ENCODE results near the gene CDHR3.

CDHR3 gene

DNA sequence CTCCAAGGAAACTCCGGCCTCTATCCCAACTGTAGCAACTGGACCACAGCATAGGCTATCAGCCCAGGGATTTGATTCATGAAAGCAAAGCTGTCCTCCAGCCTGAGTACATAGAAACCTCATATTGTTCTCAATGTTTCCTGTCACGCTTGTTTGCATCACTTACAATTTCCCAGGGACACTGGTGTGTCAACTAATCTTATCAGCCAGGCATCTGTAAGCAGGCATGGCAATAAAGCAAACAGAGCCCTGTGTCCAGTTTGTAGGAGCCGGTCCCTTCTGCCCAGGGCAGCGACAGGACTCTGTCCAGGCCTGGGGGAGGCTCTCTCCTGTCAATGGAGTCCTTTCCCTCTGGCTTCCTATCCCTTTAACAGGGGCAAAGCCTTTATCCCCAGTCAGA, 23.0 kb upstream of the CDHR3 start:
- DNase-seq: no peak
- no peaks in the 10 kb centered on the region for H3K27me3 ChIP-seq (ENCODE audit: insufficient read depth, low read length, poor library complexity)
- WGBS (ENCODE audit: extremely low coverage, insufficient coverage, low lambda C conversion rate): no CpG with 5 or more reads among the region's 4 CpGs
- H3K27ac ChIP-seq (ENCODE audit: low read depth, low read length): peak overlapping the region; percentile 17
- H3K23ac ChIP-seq (ENCODE audit: low read length): no peak overlapping the region
- no peaks in the 10 kb centered on the region for H3K79me1 ChIP-seq (ENCODE audit: low read length)
- peaks cover 9% of the 10 kb centered on the region for H3K4me1 ChIP-seq (ENCODE audit: control insufficient read depth, low read depth, low read length)
- H2AK5ac ChIP-seq (ENCODE audit: low read length): peak overlapping the region; percentile 14
- H3K4me2 ChIP-seq (ENCODE audit: low read length): no peak overlapping the region
- no peak overlapping the region for H3K9ac ChIP-seq (ENCODE audit: low read length)
- no peaks in the 10 kb centered on the region for H3K79me2 ChIP-seq (ENCODE audit: control insufficient read depth, insufficient read depth, low read length)
- H3K4ac ChIP-seq (ENCODE audit: low read depth, low read length): no peak overlapping the region
- peak overlapping the region; percentile 17 for H3K56ac ChIP-seq (ENCODE audit: low read length)
- no peak overlapping the region for H2BK120ac ChIP-seq (ENCODE audit: low read depth, low read length)
- no peaks in the 10 kb centered on the region for H3K36me3 ChIP-seq (ENCODE audit: control insufficient read depth, insufficient read depth, low read length)
- H2BK5ac ChIP-seq (ENCODE audit: low read length): no peak overlapping the region
- no peak overlapping the region for H4K5ac ChIP-seq (ENCODE audit: low read length)
- no peak overlapping the region for H3K18ac ChIP-seq (ENCODE audit: low read length)
- H3K4me3 ChIP-seq (ENCODE audit: low read length): no peak overlapping the region
- no peak overlapping the region for H2BK15ac ChIP-seq (replicated peaks; ENCODE audit: low read depth)
- no peak overlapping the region for H4K8ac ChIP-seq (ENCODE audit: low read depth, low read length)

DNA sequence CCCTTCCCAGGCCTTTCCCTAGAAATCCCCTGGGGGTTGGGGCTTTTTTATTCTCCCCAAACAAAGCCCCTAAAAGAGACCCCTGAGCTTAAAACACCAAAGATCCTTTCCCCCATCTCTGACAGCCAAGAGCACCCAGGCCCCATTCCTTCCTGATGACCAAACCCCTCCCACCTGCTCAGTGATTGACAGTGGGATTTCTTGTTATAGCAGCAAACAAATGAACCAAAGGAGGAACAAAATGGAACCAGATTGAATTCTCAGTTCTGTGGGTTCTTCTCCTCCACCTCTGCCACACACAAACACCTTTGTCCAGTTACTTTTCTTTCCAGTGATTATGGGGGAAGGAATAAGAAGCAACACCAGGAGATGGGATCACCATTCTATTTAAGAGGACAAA, 21.5 kb upstream of the CDHR3 start:
- H3K23ac ChIP-seq (ENCODE audit: low read length): no peak overlapping the region
- no peak overlapping the region for H3K4ac ChIP-seq (ENCODE audit: low read depth, low read length)
- no peak overlapping the region for H3K4me2 ChIP-seq (ENCODE audit: low read length)
- no peak overlapping the region for H2BK120ac ChIP-seq (ENCODE audit: low read depth, low read length)
- no peaks in the 10 kb centered on the region for H3K27me3 ChIP-seq (ENCODE audit: insufficient read depth, low read length, poor library complexity)
- H3K18ac ChIP-seq (ENCODE audit: low read length): no peak overlapping the region
- no peak overlapping the region for H3K9ac ChIP-seq (ENCODE audit: low read length)
- DNase-seq: no peak
- no peak overlapping the region for H3K4me3 ChIP-seq (ENCODE audit: low read length)
- H4K5ac ChIP-seq (ENCODE audit: low read length): no peak overlapping the region
- H3K79me2 ChIP-seq (ENCODE audit: control insufficient read depth, insufficient read depth, low read length): no peaks in the 10 kb centered on the region
- H3K79me1 ChIP-seq (ENCODE audit: low read length): no peaks in the 10 kb centered on the region
- no peaks in the 10 kb centered on the region for H3K36me3 ChIP-seq (ENCODE audit: control insufficient read depth, insufficient read depth, low read length)
- H3K4me1 ChIP-seq (ENCODE audit: control insufficient read depth, low read depth, low read length): peaks cover 9% of the 10 kb centered on the region
- no peak overlapping the region for H2BK5ac ChIP-seq (ENCODE audit: low read length)
- no peak overlapping the region for H4K8ac ChIP-seq (ENCODE audit: low read depth, low read length)
- H3K56ac ChIP-seq (ENCODE audit: low read length): no peak overlapping the region
- H2AK5ac ChIP-seq (ENCODE audit: low read length): no peak overlapping the region
- no peak overlapping the region for H2BK15ac ChIP-seq (replicated peaks; ENCODE audit: low read depth)
- no peak overlapping the region for H3K27ac ChIP-seq (ENCODE audit: low read depth, low read length)

DNA sequence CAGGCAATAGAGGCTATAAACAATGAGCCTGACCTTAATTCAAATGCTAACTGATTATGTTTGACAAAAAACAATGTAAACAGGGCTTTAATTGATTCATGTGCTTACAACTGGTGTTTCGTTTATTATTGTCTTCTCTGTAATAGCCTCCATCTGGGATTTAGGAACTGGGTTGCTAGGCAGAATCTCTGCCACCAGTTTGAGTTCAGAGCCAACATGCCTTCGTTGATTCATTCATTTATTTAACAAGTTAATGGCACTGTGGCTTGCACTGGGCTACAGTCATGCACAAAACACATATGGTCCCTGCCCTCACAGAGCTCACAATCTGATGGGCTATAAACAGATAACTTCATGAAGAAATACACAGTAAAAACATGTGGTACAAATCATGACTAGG, 19.6 kb upstream of the CDHR3 start:
- Histone ChIP-seq H2AK5ac (ENCODE audit: low read length) (no peak overlapping the region), H2BK5ac (ENCODE audit: low read length) (no peak overlapping the region), H3K4ac (ENCODE audit: low read depth, low read length) (no peak overlapping the region), H3K56ac (ENCODE audit: low read length) (no peak overlapping the region), H3K4me1 (ENCODE audit: control insufficient read depth, low read depth, low read length) (peaks cover 9% of the 10 kb centered on the region), H3K4me3 (ENCODE audit: low read length) (no peak overlapping the region), H3K27ac (ENCODE audit: low read depth, low read length) (no peak overlapping the region), H3K4me2 (ENCODE audit: low read length) (no peak overlapping the region), H3K18ac (ENCODE audit: low read length) (no peak overlapping the region), H3K23ac (ENCODE audit: low read length) (no peak overlapping the region), H2BK15ac (replicated peaks; ENCODE audit: low read depth) (no peak overlapping the region), H3K36me3 (ENCODE audit: control insufficient read depth, insufficient read depth, low read length) (no peaks in the 10 kb centered on the region), H3K79me1 (ENCODE audit: low read length) (no peaks in the 10 kb centered on the region), H4K5ac (ENCODE audit: low read length) (no peak overlapping the region), H4K8ac (ENCODE audit: low read depth, low read length) (no peak overlapping the region), H2BK120ac (ENCODE audit: low read depth, low read length) (no peak overlapping the region), H3K79me2 (ENCODE audit: control insufficient read depth, insufficient read depth, low read length) (no peaks in the 10 kb centered on the region), H3K9ac (ENCODE audit: low read length) (no peak overlapping the region), H3K27me3 (ENCODE audit: insufficient read depth, low read length, poor library complexity) (no peaks in the 10 kb centered on the region)
- WGBS (ENCODE audit: extremely low coverage, insufficient coverage, low lambda C conversion rate): no CpG with 5 or more reads among the region's 2 CpGs
- DNase-seq: no peak

DNA sequence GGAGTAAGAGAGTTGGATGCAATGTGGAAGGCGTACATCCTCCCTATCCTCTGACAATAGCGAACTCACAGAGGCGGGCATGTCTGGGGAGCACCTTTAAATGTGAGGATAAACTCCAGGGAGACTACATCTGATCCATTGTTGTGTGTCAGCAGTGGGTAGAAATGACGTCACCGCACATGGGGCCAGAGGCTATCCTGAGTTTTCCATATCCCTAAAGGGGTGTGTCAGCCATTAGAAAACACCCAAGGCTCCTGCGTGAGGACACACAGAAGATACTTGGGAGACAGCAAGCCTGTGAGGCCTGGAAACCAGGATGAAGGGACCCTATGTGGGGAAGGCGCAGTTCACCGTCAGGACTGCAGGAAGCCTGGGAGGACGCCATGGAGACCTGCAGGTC, 17.2 kb upstream of the CDHR3 start:
- no peak overlapping the region for H3K23ac ChIP-seq (ENCODE audit: low read length)
- H3K79me2 ChIP-seq (ENCODE audit: control insufficient read depth, insufficient read depth, low read length): no peaks in the 10 kb centered on the region
- no peak overlapping the region for H3K27ac ChIP-seq (ENCODE audit: low read depth, low read length)
- H3K4ac ChIP-seq (ENCODE audit: low read depth, low read length): no peak overlapping the region
- H3K4me2 ChIP-seq (ENCODE audit: low read length): no peak overlapping the region
- H3K4me3 ChIP-seq (ENCODE audit: low read length): no peak overlapping the region
- H2BK120ac ChIP-seq (ENCODE audit: low read depth, low read length): no peak overlapping the region
- WGBS (ENCODE audit: extremely low coverage, insufficient coverage, low lambda C conversion rate): no CpG with 5 or more reads among the region's 9 CpGs
- no peak overlapping the region for H3K56ac ChIP-seq (ENCODE audit: low read length)
- no peak overlapping the region for H4K5ac ChIP-seq (ENCODE audit: low read length)
- no peak overlapping the region for H3K18ac ChIP-seq (ENCODE audit: low read length)
- no peaks in the 10 kb centered on the region for H3K36me3 ChIP-seq (ENCODE audit: control insufficient read depth, insufficient read depth, low read length)
- H3K27me3 ChIP-seq (ENCODE audit: insufficient read depth, low read length, poor library complexity): no peaks in the 10 kb centered on the region
- H3K9ac ChIP-seq (ENCODE audit: low read length): no peak overlapping the region
- no peak overlapping the region for H2AK5ac ChIP-seq (ENCODE audit: low read length)
- no peaks in the 10 kb centered on the region for H3K79me1 ChIP-seq (ENCODE audit: low read length)
- H4K8ac ChIP-seq (ENCODE audit: low read depth, low read length): no peak overlapping the region
- no peaks in the 10 kb centered on the region for H3K4me1 ChIP-seq (ENCODE audit: control insufficient read depth, low read depth, low read length)
- DNase-seq: no peak
- no peak overlapping the region for H2BK5ac ChIP-seq (ENCODE audit: low read length)
- no peak overlapping the region for H2BK15ac ChIP-seq (replicated peaks; ENCODE audit: low read depth)

DNA sequence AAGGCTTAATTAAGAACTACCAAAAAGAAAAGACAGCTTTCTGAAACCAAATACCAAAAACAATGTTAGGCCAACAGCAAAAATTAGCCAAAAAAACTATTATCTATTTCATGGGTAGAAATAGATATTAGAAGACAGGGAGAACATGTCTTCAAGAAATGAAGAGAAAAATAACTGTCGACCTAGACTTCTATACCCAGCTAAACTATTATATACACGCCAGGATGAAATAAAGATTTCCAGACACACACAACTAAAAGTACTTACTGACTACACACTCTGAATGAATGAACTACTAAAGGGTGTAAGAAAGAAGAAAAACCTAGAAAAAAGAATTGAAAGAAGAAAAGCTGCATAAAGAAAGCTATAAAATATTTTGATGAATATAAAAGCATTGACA, 11.5 kb upstream of the CDHR3 start:
- H3K4me1 ChIP-seq (ENCODE audit: control insufficient read depth, low read depth, low read length): no peaks in the 10 kb centered on the region
- no CpG with 5 or more reads among the region's 2 CpGs for WGBS (ENCODE audit: extremely low coverage, insufficient coverage, low lambda C conversion rate)

DNA sequence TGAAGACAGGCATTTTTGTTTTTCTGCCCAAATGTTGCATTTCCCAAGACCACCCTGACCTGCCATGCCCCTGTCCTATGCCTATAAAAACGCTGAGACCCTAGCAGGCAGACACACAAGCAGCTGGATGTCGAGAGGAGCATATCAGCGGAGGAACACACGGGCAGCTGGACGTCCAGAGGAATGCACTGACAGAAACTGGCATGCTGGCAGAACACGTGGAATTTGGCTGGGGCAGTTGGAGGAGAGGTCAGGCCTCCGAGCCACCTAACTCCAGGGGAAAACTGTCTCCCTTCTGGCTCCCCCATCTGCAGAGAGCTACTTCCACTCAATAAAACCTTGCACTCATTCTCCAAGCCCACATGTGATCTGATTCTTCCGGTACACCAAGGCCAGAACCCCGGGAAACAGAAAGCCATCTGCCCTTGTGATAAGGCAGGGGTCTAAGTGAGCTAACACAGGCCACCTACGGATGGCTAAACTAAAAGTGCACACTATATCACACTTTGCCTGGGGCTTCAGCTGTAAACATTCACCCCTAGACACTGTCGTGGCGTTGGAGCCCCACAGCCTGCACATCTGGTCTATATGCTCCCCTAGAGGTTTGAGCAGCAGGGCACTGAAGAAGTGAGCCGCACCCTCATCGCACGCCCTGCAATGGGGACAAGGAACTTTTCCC, 10.0 kb upstream of the CDHR3 start:
- no peak overlapping the region for H3K4me2 ChIP-seq (ENCODE audit: low read length)
- no peak overlapping the region for H3K4me3 ChIP-seq (ENCODE audit: low read length)
- no peaks in the 10 kb centered on the region for H3K36me3 ChIP-seq (ENCODE audit: control insufficient read depth, insufficient read depth, low read length)
- no peak overlapping the region for H3K9ac ChIP-seq (ENCODE audit: low read length)
- DNase-seq: no peak
- no peak overlapping the region for H2BK120ac ChIP-seq (ENCODE audit: low read depth, low read length)
- H3K4me1 ChIP-seq (ENCODE audit: control insufficient read depth, low read depth, low read length): no peaks in the 10 kb centered on the region
- no peak overlapping the region for H3K23ac ChIP-seq (ENCODE audit: low read length)
- H2BK15ac ChIP-seq (replicated peaks; ENCODE audit: low read depth): no peak overlapping the region
- H2BK5ac ChIP-seq (ENCODE audit: low read length): no peak overlapping the region
- no peak overlapping the region for H3K18ac ChIP-seq (ENCODE audit: low read length)
- no peak overlapping the region for H4K8ac ChIP-seq (ENCODE audit: low read depth, low read length)
- no peaks in the 10 kb centered on the region for H3K27me3 ChIP-seq (ENCODE audit: insufficient read depth, low read length, poor library complexity)
- WGBS (ENCODE audit: extremely low coverage, insufficient coverage, low lambda C conversion rate): no CpG with 5 or more reads among the region's 15 CpGs
- H3K27ac ChIP-seq (ENCODE audit: low read depth, low read length): no peak overlapping the region
- no peak overlapping the region for H3K4ac ChIP-seq (ENCODE audit: low read depth, low read length)
- no peaks in the 10 kb centered on the region for H3K79me1 ChIP-seq (ENCODE audit: low read length)
- H4K5ac ChIP-seq (ENCODE audit: low read length): no peak overlapping the region
- H3K79me2 ChIP-seq (ENCODE audit: control insufficient read depth, insufficient read depth, low read length): no peaks in the 10 kb centered on the region
- H2AK5ac ChIP-seq (ENCODE audit: low read length): no peak overlapping the region
- H3K56ac ChIP-seq (ENCODE audit: low read length): no peak overlapping the region

More for the DNA sequence above, 11.5 kb upstream of the CDHR3 start:
- H3K4me3 ChIP-seq (ENCODE audit: low read length): no peak overlapping the region
- H3K56ac ChIP-seq (ENCODE audit: low read length): no peak overlapping the region
- no peaks in the 10 kb centered on the region for H3K79me1 ChIP-seq (ENCODE audit: low read length)
- H3K79me2 ChIP-seq (ENCODE audit: control insufficient read depth, insufficient read depth, low read length): no peaks in the 10 kb centered on the region
- H3K23ac ChIP-seq (ENCODE audit: low read length): no peak overlapping the region
- no peak overlapping the region for H3K18ac ChIP-seq (ENCODE audit: low read length)
- H3K27me3 ChIP-seq (ENCODE audit: insufficient read depth, low read length, poor library complexity): no peaks in the 10 kb centered on the region
- no peak overlapping the region for H4K5ac ChIP-seq (ENCODE audit: low read length)
- H2BK5ac ChIP-seq (ENCODE audit: low read length): no peak overlapping the region
- no peak for DNase-seq
- H2BK120ac ChIP-seq (ENCODE audit: low read depth, low read length): no peak overlapping the region
- H3K36me3 ChIP-seq (ENCODE audit: control insufficient read depth, insufficient read depth, low read length): no peaks in the 10 kb centered on the region
- no peak overlapping the region for H3K4me2 ChIP-seq (ENCODE audit: low read length)
- no peak overlapping the region for H2AK5ac ChIP-seq (ENCODE audit: low read length)
- H3K27ac ChIP-seq (ENCODE audit: low read depth, low read length): no peak overlapping the region
- H3K4ac ChIP-seq (ENCODE audit: low read depth, low read length): no peak overlapping the region
- H3K9ac ChIP-seq (ENCODE audit: low read length): no peak overlapping the region
- no peak overlapping the region for H4K8ac ChIP-seq (ENCODE audit: low read depth, low read length)
- H2BK15ac ChIP-seq (replicated peaks; ENCODE audit: low read depth): no peak overlapping the region
